SK-N-SH treated with all-trans-retinoic acid at 6 μM for 48 hours (cell line): Measurements from ENCODE around the gene DNAAF5.

Source experiments
- ATAC-seq: fragments of 200-7000 bp; cut with Tn5 transposase; 3 replicates; pipeline ENCODE4 v1.9.1; 2020; ENCODE audit warnings: mild to moderate bottlenecking, moderate library complexity
- ARNTL ChIP-seq: fragments of 450-650 bp; formaldehyde crosslinking; IDR thresholded peaks from 2 replicates; pipeline ENCODE4 v1.5.0; 2020; ENCODE audit warnings: low read depth, mild to moderate bottlenecking, moderate library complexity, borderline replicate concordance
- BACH2 ChIP-seq: fragments of 250-450 bp; sonication (Bioruptor Pico); IDR thresholded peaks from 2 replicates; pipeline ENCODE4 v1.9.0; 2021; ENCODE audit warnings: mild to moderate bottlenecking, borderline replicate concordance
- CSDC2 ChIP-seq: fragments of 250-450 bp; sonication (Bioruptor Pico); IDR thresholded peaks from 2 replicates; pipeline ENCODE4 v1.5.0; 2020; ENCODE audit warnings: mild to moderate bottlenecking, moderate library complexity
- ESRRG ChIP-seq: fragments of 250-450 bp; sonication (Bioruptor Pico); IDR thresholded peaks from 2 replicates; pipeline ENCODE4 v1.6.1; 2021; ENCODE audit warnings: mild to moderate bottlenecking
- GLIS3 ChIP-seq: fragments of 250-450 bp; sonication (Bioruptor Pico); IDR thresholded peaks from 2 replicates; pipeline ENCODE4 v1.5.0; 2020; ENCODE audit warnings: mild to moderate bottlenecking, moderate library complexity
- OSR1 ChIP-seq: fragments of 250-450 bp; sonication (Bioruptor Pico); IDR thresholded peaks from 2 replicates; pipeline ENCODE4 v1.8.0; 2022; ENCODE audit warnings: moderate library complexity, mild to moderate bottlenecking, inconsistent platforms
- PATZ1 ChIP-seq: fragments of 250-450 bp; sonication (Bioruptor Pico); IDR thresholded peaks from 2 replicates; pipeline ENCODE4 v1.8.0; 2020; ENCODE audit warnings: mild to moderate bottlenecking, moderate library complexity, borderline replicate concordance
- POU6F1 ChIP-seq: fragments of 250-450 bp; sonication (Bioruptor Pico); IDR thresholded peaks from 2 replicates; pipeline ENCODE4 v1.8.0; 2021; ENCODE audit warnings: low read depth, mild to moderate bottlenecking, moderate library complexity, borderline replicate concordance
- PPARA ChIP-seq: fragments of 250-450 bp; sonication (Bioruptor Pico); IDR thresholded peaks from 2 replicates; pipeline ENCODE4 v1.5.0; 2020; ENCODE audit warnings: mild to moderate bottlenecking, borderline replicate concordance
- RARB ChIP-seq: fragments of 250-450 bp; sonication (Bioruptor Pico); IDR thresholded peaks from 2 replicates; pipeline ENCODE4 v1.8.0; 2021; ENCODE audit warnings: mild to moderate bottlenecking, moderate library complexity
- SNAI2 ChIP-seq: fragments of 250-450 bp; sonication (Bioruptor Pico); IDR thresholded peaks from 2 replicates; pipeline ENCODE4 v1.5.0; 2020; ENCODE audit warnings: mild to moderate bottlenecking, moderate library complexity
- TOX ChIP-seq: fragments of 250-450 bp; sonication (Bioruptor Pico); IDR thresholded peaks from 2 replicates; pipeline ENCODE4 v1.8.0; 2021; ENCODE audit warnings: mild to moderate bottlenecking, moderate library complexity, borderline replicate concordance
- TSHZ2 ChIP-seq: fragments of 250-450 bp; sonication (Bioruptor Pico); IDR thresholded peaks from 2 replicates; pipeline ENCODE4 v1.5.0; 2020; ENCODE audit warnings: mild to moderate bottlenecking, moderate library complexity
- ZC3H10 ChIP-seq: fragments of 250-450 bp; sonication (Bioruptor Pico); IDR thresholded peaks from 2 replicates; pipeline ENCODE4 v1.5.1; 2021; ENCODE audit warnings: mild to moderate bottlenecking, moderate library complexity
- ZFP3 ChIP-seq: fragments of 250-450 bp; sonication (Bioruptor Pico); IDR thresholded peaks from 2 replicates; pipeline ENCODE4 v1.5.0; 2020; ENCODE audit warnings: mild to moderate bottlenecking, moderate library complexity
- ZFP30 ChIP-seq: fragments of 450-650 bp; formaldehyde crosslinking; IDR thresholded peaks from 2 replicates; pipeline ENCODE4 v1.5.0; 2022; ENCODE audit warnings: mild to moderate bottlenecking, moderate library complexity
- ZNF565 ChIP-seq: fragments of 450-650 bp; formaldehyde crosslinking; conservative IDR thresholded peaks from 2 replicates; pipeline ENCODE4 v1.5.0; 2020; ENCODE audit warnings: low read depth, mild to moderate bottlenecking, moderate library complexity
- ZNF70 ChIP-seq: fragments of 450-650 bp; formaldehyde crosslinking; IDR thresholded peaks from 2 replicates; pipeline ENCODE4 v1.5.0; 2020; ENCODE audit warnings: mild to moderate bottlenecking, moderate library complexity
- ZNF8 ChIP-seq: fragments of 450-650 bp; formaldehyde crosslinking; IDR thresholded peaks from 2 replicates; pipeline ENCODE4 v1.5.0; 2020; ENCODE audit warnings: mild to moderate bottlenecking, moderate library complexity

Gene DNAAF5

GRCh38 chr7:727104-727805 is 756 bp downstream of the DNAAF5 start, which contains the start of gene PRKAR1B:
PRKAR1B (minus strand) TSS chr7:727281; CDS start chr7:711505, 15,776 bp downstream.
- TF ChIP-seq ZFP3 (CRISPR knock-in tag) (no peak), ZNF565 (CRISPR knock-in tag) (no peak), POU6F1 (no peak), PATZ1 (CRISPR knock-in tag) (no peak), TSHZ2 (CRISPR knock-in tag) (no peak), OSR1 (CRISPR knock-in tag) (no peak), ZFP30 (CRISPR knock-in tag) (no peak), GLIS3 (CRISPR knock-in tag) (no peak), RARB (no peak), ZNF70 (CRISPR knock-in tag) (no peak), ARNTL (CRISPR knock-in tag) (no peak)
- TF ChIP-seq, all 23 proteins: peak for 0
- ATAC-seq = peak; percentile 47

- TF ChIP-seq ZC3H10 = no peak
- TF ChIP-seq ZNF8 (CRISPR knock-in tag) = no peak
- no peak for TF ChIP-seq ZFP3 (CRISPR knock-in tag)
- no peak for TF ChIP-seq POU6F1
- ATAC-seq = peak; percentile 65
Measured at GRCh38 chr7:727806-728460, 1.4 kb downstream of the DNAAF5 start.

- peak; percentile 4; the same call in 1 of the 3 replicates for ATAC-seq
- TF ChIP-seq ZFP30 (CRISPR knock-in tag) (no peak), ZNF70 (CRISPR knock-in tag) (no peak), GLIS3 (CRISPR knock-in tag) (no peak), OSR1 (CRISPR knock-in tag) (no peak), ZFP3 (CRISPR knock-in tag) (no peak), SNAI2 (CRISPR knock-in tag) (no peak), TSHZ2 (CRISPR knock-in tag) (no peak), RARB (no peak), BACH2 (CRISPR knock-in tag) (no peak), ESRRG (no peak), ZNF8 (CRISPR knock-in tag) (no peak), TOX (CRISPR knock-in tag) (no peak), PPARA (no peak), POU6F1 (no peak), CSDC2 (CRISPR knock-in tag) (no peak), PATZ1 (CRISPR knock-in tag) (no peak)
Measured at GRCh38 chr7:728602-729001, 2.1 kb downstream of the DNAAF5 start.
